Astrocyte (in vitro differentiated cells and primary cell): Measurements from ENCODE around the gene PSMD14. TPM values are rescaled to one million over a fixed set of nuclear protein-coding genes. Genes with fewer than 3 reads are reported as not detected.

Source experiments
- DNase-seq: peaks from one replicate; pipeline ENCODE4 v3.0.0-alpha.2; 2010; ENCODE audit warnings: low read depth
- FAIRE-seq: peaks from 2 replicates; lab custom pipeline; 2011; peaks lifted over from hg19 to GRCh38; lab: Jason Lieb, UNC
- H2AFZ ChIP-seq: 2 replicates; pipeline ENCODE4 v1.6.0; 2012; ENCODE audit warnings: low read depth, low read length, inconsistent platforms
- H3K27ac ChIP-seq: 2 replicates; pipeline ENCODE4 v1.5.1; 2011; ENCODE audit warnings: low read depth, low read length, inconsistent platforms
- H3K27me3 ChIP-seq: 2 replicates; pipeline ENCODE4 v1.6.0; 2011; ENCODE audit warnings: low read length, inconsistent platforms; ENCODE audit not compliant: insufficient read depth
- H3K36me3 ChIP-seq: 2 replicates; pipeline ENCODE4 v1.5.1; 2011; ENCODE audit warnings: low read length, inconsistent platforms; ENCODE audit not compliant: insufficient read depth
- H3K4me1 ChIP-seq: 2 replicates; pipeline ENCODE4 v1.5.1; 2011; ENCODE audit warnings: low read length, inconsistent platforms; ENCODE audit not compliant: insufficient read depth
- H3K4me2 ChIP-seq: 2 replicates; pipeline ENCODE4 v1.6.0; 2012; ENCODE audit warnings: low read length, inconsistent platforms
- H3K4me3 ChIP-seq: 2 replicates; pipeline ENCODE4 v1.5.1; 2011; ENCODE audit warnings: low read depth, mild to moderate bottlenecking, low read length, inconsistent platforms; ENCODE audit not compliant: insufficient read depth
- H3K79me2 ChIP-seq: 2 replicates; pipeline ENCODE4 v1.6.0; 2012; ENCODE audit warnings: mild to moderate bottlenecking, low read length, inconsistent platforms; ENCODE audit not compliant: insufficient read depth
- H3K9ac ChIP-seq: 2 replicates; pipeline ENCODE4 v1.6.0; 2012; ENCODE audit warnings: mild to moderate bottlenecking, low read length, inconsistent platforms
- H3K9me3 ChIP-seq: 2 replicates; pipeline ENCODE4 v1.5.1; 2012; ENCODE audit warnings: low read depth, mild to moderate bottlenecking, low read length, inconsistent platforms; ENCODE audit not compliant: insufficient read depth
- H4K20me1 ChIP-seq: 2 replicates; pipeline ENCODE4 v1.6.0; 2012; ENCODE audit warnings: low read length, inconsistent platforms; ENCODE audit not compliant: insufficient read depth
- H3K27ac Mint-ChIP-seq: one replicate; pipeline ENCODE4 v1.8.0; 2021; ENCODE audit warnings: mild to moderate bottlenecking, mixed read lengths; ENCODE audit not compliant: unreplicated experiment
- H3K27me3 Mint-ChIP-seq: one replicate; pipeline ENCODE4 v1.8.0; 2021; ENCODE audit warnings: low read depth, mixed read lengths; ENCODE audit not compliant: unreplicated experiment
- H3K36me3 Mint-ChIP-seq: one replicate; pipeline ENCODE4 v1.8.0; 2021; ENCODE audit warnings: low read depth, mixed read lengths; ENCODE audit not compliant: unreplicated experiment
- H3K4me1 Mint-ChIP-seq: one replicate; pipeline ENCODE4 v1.8.0; 2021; ENCODE audit warnings: low read depth, mixed read lengths; ENCODE audit not compliant: unreplicated experiment
- H3K4me3 Mint-ChIP-seq: one replicate; pipeline ENCODE4 v1.8.0; 2021; ENCODE audit warnings: mild to moderate bottlenecking, moderate library complexity, mixed read lengths; ENCODE audit not compliant: unreplicated experiment
- H3K9me3 Mint-ChIP-seq: one replicate; pipeline ENCODE4 v1.8.0; 2021; ENCODE audit warnings: mild to moderate bottlenecking, mixed read lengths; ENCODE audit not compliant: unreplicated experiment
- CTCF ChIP-seq: IDR thresholded peaks from 2 replicates; pipeline ENCODE4 v1.5.1; 2011; ENCODE audit warnings: low read depth, mild to moderate bottlenecking, inconsistent platforms, low read length, moderate library complexity; ENCODE audit not compliant: insufficient read depth
- EZH2 ChIP-seq: IDR thresholded peaks from 2 replicates; pipeline ENCODE4 v1.6.1; 2012; ENCODE audit warnings: mild to moderate bottlenecking, low read length, inconsistent platforms; ENCODE audit not compliant: insufficient read depth
- total RNA-seq: library from RNA; stranded (reverse); gene quantifications from 2 replicates; pipeline ENCODE4 v1.2.1, GENCODE V29; 2021

Gene PSMD14
- total RNA-seq, 1 donor from 2014 or later, result 86.0 TPM

- H3K27me3 Mint-ChIP-seq, result no peaks in the 10 kb centered on the region
- no peak overlapping the region for H3K9ac ChIP-seq
- H3K4me2 ChIP-seq, result no peak overlapping the region
- H4K20me1 ChIP-seq, result no peaks in the 10 kb centered on the region
- H3K4me3 ChIP-seq, result no peak overlapping the region
- H3K27ac Mint-ChIP-seq, result no peak overlapping the region
- H3K9me3 Mint-ChIP-seq, result no peaks in the 10 kb centered on the region
- DNase-seq, result no peak
- H3K79me2 ChIP-seq, result no peaks in the 10 kb centered on the region
- no peaks in the 10 kb centered on the region for H3K4me1 Mint-ChIP-seq
- no peaks in the 10 kb centered on the region for H3K36me3 Mint-ChIP-seq
- no peak overlapping the region for H2AFZ ChIP-seq
- no peaks in the 10 kb centered on the region for H3K36me3 ChIP-seq
- H3K27me3 ChIP-seq, result no peaks in the 10 kb centered on the region
- FAIRE-seq, result no peak
- H3K4me3 Mint-ChIP-seq, result no peak overlapping the region
- H3K9me3 ChIP-seq, result no peaks in the 10 kb centered on the region
- no peaks in the 10 kb centered on the region for H3K4me1 ChIP-seq
- H3K27ac ChIP-seq, result no peak overlapping the region
- no peak for TF ChIP-seq EZH2
- no peak for TF ChIP-seq CTCF
These were observed 136.9 kb downstream of the PSMD14 start for GRCh38 chr2:161445097-161445496.

GRCh38 chr2:161448431-161448830 lies 140.2 kb downstream of the PSMD14 start:
- H4K20me1 ChIP-seq, result no peaks in the 10 kb centered on the region
- H3K36me3 ChIP-seq, result no peaks in the 10 kb centered on the region
- no peak overlapping the region for H3K9ac ChIP-seq
- H3K4me3 ChIP-seq, result no peak overlapping the region
- H3K4me1 ChIP-seq, result no peaks in the 10 kb centered on the region
- Mint-ChIP-seq H3K27ac (no peak overlapping the region), H3K36me3 (no peaks in the 10 kb centered on the region), H3K27me3 (no peaks in the 10 kb centered on the region), H3K4me1 (no peaks in the 10 kb centered on the region), H3K4me3 (no peak overlapping the region), H3K9me3 (no peaks in the 10 kb centered on the region)
- TF ChIP-seq CTCF (no peak), EZH2 (no peak)
- DNase-seq (no peak), FAIRE-seq (no peak)
- H3K4me2 ChIP-seq, result no peak overlapping the region
- no peaks in the 10 kb centered on the region for H3K79me2 ChIP-seq
- H2AFZ ChIP-seq, result no peak overlapping the region
- H3K27ac ChIP-seq, result no peak overlapping the region
- no peaks in the 10 kb centered on the region for H3K27me3 ChIP-seq
- no peaks in the 10 kb centered on the region for H3K9me3 ChIP-seq

Other genes starting within 250 kb of the PSMD14 start
- gene TANK, start 148.0 kb upstream of the PSMD14 start, total RNA-seq, result 55.7 and 61.2 TPM in 2 replicates
- gene TBR1, start 107.9 kb downstream of the PSMD14 start, total RNA-seq, result not detected in 2 replicates